Activated naive CD8-positive, alpha-beta T cell treated with anti-CD3 and anti-CD28 coated beads for 36 hours (primary cell): ENCODE results near the gene POLE4. TPM values are rescaled to one million over a fixed set of nuclear protein-coding genes. Genes with fewer than 3 reads are reported as not detected.

ENCODE experiments used
- DNase-seq: peaks from one replicate; pipeline ENCODE4 v3.0.0; 2021
- H3K27ac Mint-ChIP-seq: one replicate; pipeline ENCODE4 v1.8.0; 2022; ENCODE audit warnings: mild to moderate bottlenecking, moderate library complexity, mixed read lengths
- H3K27me3 Mint-ChIP-seq: one replicate; pipeline ENCODE4 v1.8.0; 2022; ENCODE audit warnings: mild to moderate bottlenecking, mixed read lengths
- H3K36me3 Mint-ChIP-seq: one replicate; pipeline ENCODE4 v1.8.0; 2021; ENCODE audit warnings: mild to moderate bottlenecking, mixed read lengths
- H3K4me1 Mint-ChIP-seq: one replicate; pipeline ENCODE4 v1.8.0; 2021; ENCODE audit warnings: mixed read lengths
- H3K4me3 Mint-ChIP-seq: one replicate; pipeline ENCODE4 v1.8.0; 2022; ENCODE audit warnings: mild to moderate bottlenecking, moderate library complexity, mixed read lengths
- H3K9me3 Mint-ChIP-seq: one replicate; pipeline ENCODE4 v1.8.0; 2022; ENCODE audit warnings: mixed read lengths
- total RNA-seq, 2 experiments: library from RNA; stranded (reverse); gene quantifications; one replicate each; pipeline ENCODE4 v1.2.3, GENCODE V29; 2021

POLE4 gene
- total RNA-seq, 2 experiments from 2014 or later = 56.0 to 59.9 TPM

- no peaks in the 10 kb centered on the region for H3K27me3 Mint-ChIP-seq
- H3K27ac Mint-ChIP-seq = no peak overlapping the region
- H3K4me1 Mint-ChIP-seq = no peaks in the 10 kb centered on the region
- H3K36me3 Mint-ChIP-seq = peaks cover 6% of the 10 kb centered on the region
- no peak for DNase-seq
- H3K4me3 Mint-ChIP-seq = no peak overlapping the region
- H3K9me3 Mint-ChIP-seq = no peaks in the 10 kb centered on the region
Measured at GRCh38 chr2:75003276-75003675, 44.8 kb downstream of the POLE4 start.

DNA sequence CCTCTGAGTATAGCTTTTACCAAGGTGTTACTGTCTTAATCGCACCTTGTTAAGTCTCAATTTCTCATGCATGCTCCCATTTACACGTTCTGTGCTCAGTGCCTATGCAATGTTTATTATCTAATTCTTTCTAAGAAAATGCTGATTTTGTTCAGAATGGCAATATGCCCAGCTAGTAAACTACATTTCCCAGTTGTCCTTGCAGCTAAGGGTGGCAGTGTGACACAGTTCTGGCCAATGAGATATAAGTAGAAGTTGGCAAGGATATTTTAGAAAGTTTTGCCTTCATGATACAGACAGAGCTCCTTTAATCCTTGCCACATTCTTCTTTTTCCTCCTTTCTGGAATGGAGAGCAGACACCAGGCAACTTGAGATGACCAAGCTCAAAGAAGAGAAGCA is 45.3 kb downstream of the POLE4 start:
- H3K9me3 Mint-ChIP-seq = no peaks in the 10 kb centered on the region
- no peaks in the 10 kb centered on the region for H3K4me1 Mint-ChIP-seq
- DNase-seq = no peak
- H3K27me3 Mint-ChIP-seq = no peaks in the 10 kb centered on the region
- H3K4me3 Mint-ChIP-seq = no peak overlapping the region
- no peak overlapping the region for H3K27ac Mint-ChIP-seq
- H3K36me3 Mint-ChIP-seq = peaks cover 4% of the 10 kb centered on the region

GRCh38 chr2:75006041-75006440 is 47.6 kb downstream of the POLE4 start:
- H3K27ac Mint-ChIP-seq = no peak overlapping the region
- H3K4me1 Mint-ChIP-seq = no peaks in the 10 kb centered on the region
- H3K36me3 Mint-ChIP-seq = peaks cover 4% of the 10 kb centered on the region
- no peaks in the 10 kb centered on the region for H3K9me3 Mint-ChIP-seq
- H3K4me3 Mint-ChIP-seq = no peak overlapping the region
- DNase-seq = no peak
- no peaks in the 10 kb centered on the region for H3K27me3 Mint-ChIP-seq

- H3K4me3 Mint-ChIP-seq = no peak overlapping the region
- peaks cover 4% of the 10 kb centered on the region for H3K36me3 Mint-ChIP-seq
- no peak overlapping the region for H3K27ac Mint-ChIP-seq
- no peaks in the 10 kb centered on the region for H3K9me3 Mint-ChIP-seq
- no peaks in the 10 kb centered on the region for H3K27me3 Mint-ChIP-seq
- no peak for DNase-seq
- no peaks in the 10 kb centered on the region for H3K4me1 Mint-ChIP-seq
Measured at GRCh38 chr2:75007061-75007460, 48.6 kb downstream of the POLE4 start.

DNA sequence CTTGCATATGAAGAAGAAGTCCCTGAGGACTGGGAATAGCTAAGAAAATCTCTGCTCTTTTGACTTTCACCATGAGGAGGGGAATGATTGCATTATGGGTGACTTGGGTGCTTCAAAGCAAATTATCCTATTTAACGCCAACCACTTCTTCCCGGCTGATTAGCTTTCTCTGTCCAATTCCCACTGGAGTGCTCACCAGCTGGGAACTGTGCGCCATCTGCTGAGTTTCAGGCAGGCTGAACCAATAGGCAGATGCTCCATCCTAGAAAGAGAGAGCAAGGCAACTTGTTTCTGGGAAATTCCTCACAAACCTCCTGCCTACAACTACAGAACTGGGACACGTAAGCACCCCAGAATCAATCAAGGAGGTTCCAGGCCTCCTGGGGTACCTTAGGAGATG is 49.4 kb downstream of the POLE4 start:
- no peaks in the 10 kb centered on the region for H3K27me3 Mint-ChIP-seq
- no peak overlapping the region for H3K4me3 Mint-ChIP-seq
- no peaks in the 10 kb centered on the region for H3K4me1 Mint-ChIP-seq
- DNase-seq = no peak
- H3K27ac Mint-ChIP-seq = no peak overlapping the region
- H3K36me3 Mint-ChIP-seq = peaks cover 4% of the 10 kb centered on the region
- H3K9me3 Mint-ChIP-seq = no peaks in the 10 kb centered on the region

DNA sequence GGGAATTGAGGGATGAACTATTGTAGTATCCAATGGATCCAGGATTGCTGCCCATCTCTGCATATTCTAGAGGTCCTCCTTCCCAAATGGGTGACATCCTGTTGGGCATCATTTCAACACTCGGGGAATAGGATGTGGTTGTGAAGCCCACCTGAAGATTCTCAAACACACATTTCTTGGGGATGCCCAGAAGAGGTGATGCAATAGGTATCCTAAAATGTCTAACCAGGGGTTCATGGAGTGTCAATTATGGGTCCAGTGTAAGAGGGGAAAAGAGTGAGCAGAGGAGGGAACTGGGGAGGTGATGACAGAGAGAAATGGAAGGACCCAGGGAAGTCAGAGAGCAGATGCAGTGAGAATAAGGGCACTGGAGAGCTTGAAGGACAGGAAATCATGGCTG is 52.1 kb downstream of the POLE4 start:
- H3K4me3 Mint-ChIP-seq = no peak overlapping the region
- H3K9me3 Mint-ChIP-seq = peaks cover 7% of the 10 kb centered on the region
- no peak overlapping the region for H3K27ac Mint-ChIP-seq
- no peaks in the 10 kb centered on the region for H3K4me1 Mint-ChIP-seq
- H3K27me3 Mint-ChIP-seq = no peaks in the 10 kb centered on the region
- DNase-seq = no peak
- peaks cover 3% of the 10 kb centered on the region for H3K36me3 Mint-ChIP-seq

DNA sequence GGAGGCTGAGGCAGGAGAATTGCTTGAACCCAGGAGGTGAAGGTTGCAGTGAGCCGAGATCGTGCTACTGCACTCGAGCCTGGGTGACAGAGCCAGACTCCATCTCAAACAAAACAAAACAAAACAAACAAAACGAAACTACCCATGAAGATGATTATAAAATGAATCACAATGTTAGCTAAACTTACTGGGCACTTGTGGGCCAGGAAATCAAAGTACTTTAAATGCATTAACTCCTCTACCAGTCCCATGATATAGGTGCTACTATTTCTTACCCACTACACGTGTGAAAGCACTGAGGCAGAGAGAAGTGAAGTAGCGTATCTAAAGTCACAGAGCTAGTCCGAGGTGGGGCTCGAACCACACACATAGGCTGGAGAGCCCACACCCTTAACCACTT is 53.6 kb downstream of the POLE4 start:
- Mint-ChIP-seq H3K4me1 (no peaks in the 10 kb centered on the region), H3K4me3 (no peak overlapping the region), H3K9me3 (peaks cover 7% of the 10 kb centered on the region), H3K27me3 (no peaks in the 10 kb centered on the region), H3K27ac (no peak overlapping the region), H3K36me3 (no peaks in the 10 kb centered on the region)
- DNase-seq = no peak

- no peak overlapping the region for H3K4me3 Mint-ChIP-seq
- H3K4me1 Mint-ChIP-seq = no peaks in the 10 kb centered on the region
- H3K36me3 Mint-ChIP-seq = no peaks in the 10 kb centered on the region
- H3K9me3 Mint-ChIP-seq = peaks cover 7% of the 10 kb centered on the region
- H3K27ac Mint-ChIP-seq = no peak overlapping the region
- H3K27me3 Mint-ChIP-seq = no peaks in the 10 kb centered on the region
- no peak for DNase-seq
Measured at GRCh38 chr2:75018162-75018561, 59.7 kb downstream of the POLE4 start.

Other genes with a start within 250 kb of the POLE4 start
- 100 to 1,000 TPM; 101 to 102 TPM for gene HK2, start 124.5 kb upstream of the POLE4 start, total RNA-seq
- gene TACR1, start 240.9 kb downstream of the POLE4 start, total RNA-seq = not detected